HepG2 (cell line): ENCODE measurements around the gene ADAMTS17. TPM values are rescaled to one million over a fixed set of nuclear protein-coding genes. Genes with fewer than 3 reads are reported as not detected.
A peak's percentile ranks its signal among the peaks of the same experiment; 100 is the strongest.

ENCODE experiments used
- ATAC-seq: fragments of 200-7000 bp; cut with Tn5 transposase; 3 replicates; pipeline ENCODE4 v1.9.1; 2020; ENCODE audit warnings: mild to moderate bottlenecking, moderate library complexity
- BruUV-seq: library from RNA; stranded (reverse); fragments of 400-500 nt; replicated peaks from 2 replicates; lab custom pipeline; 2021; lab: Mats Ljungman, UMichigan
- CTCF ChIA-PET: fragments of 300-600 bp; formaldehyde crosslinking; extraction: SDS; loops from one replicate; lab custom pipeline; 2021; ENCODE audit warnings: low total read pairs, inconsistent platforms, low intra/inter-chr PET ratio; lab: Yijun Ruan, JAX
- POLR2A ChIA-PET: fragments of 350-600 bp; sonication (Branson Sonifier 250); formaldehyde crosslinking; loops from one replicate; lab custom pipeline; 2020; ENCODE audit warnings: antibody characterized with exemption, inconsistent platforms; lab: Yijun Ruan, JAX
- DNase-seq: peaks from one replicate; pipeline ENCODE4 v3.0.0-alpha.2; 2015; ENCODE audit warnings: low spot score
- FAIRE-seq: peaks from 3 replicates; lab custom pipeline; 2011; peaks lifted over from hg19 to GRCh38; lab: Jason Lieb, UNC
- H2AFZ ChIP-seq: one replicate; pipeline ENCODE4 v1.6.1; 2011; ENCODE audit warnings: low read length, inconsistent platforms
- H3K27ac ChIP-seq: fragments of 300-600 bp; 3 replicates; pipeline ENCODE4 v1.8.0; 2011; ENCODE audit warnings: mixed run types, mild to moderate bottlenecking, mixed read lengths, low read length, inconsistent platforms; ENCODE audit not compliant: insufficient read depth; ENCODE audit errors: extremely low read length
- H3K27me3 ChIP-seq, 2 experiments: fragments of 200-600 bp in 1 of 2; 2 replicates in 1 of 2; 3 replicates in 1 of 2; pipeline versions ENCODE4 v1.6.0 to v1.8.0; 2011; ENCODE audit warnings: low read length in 2 of 2, mild to moderate bottlenecking in 2 of 2, moderate library complexity in 2 of 2, inconsistent platforms in 1 of 2; ENCODE audit not compliant: insufficient read depth in 2 of 2, control insufficient read depth in 1 of 2
- H3K36me3 ChIP-seq, 2 experiments: fragments of 200-600 bp in 1 of 2; replicated peaks in 1 of 2; 2 replicates in 1 of 2; 3 replicates in 1 of 2; pipeline versions ENCODE4 v1.5.1 to v1.8.0; 2011; ENCODE audit warnings: low read length in 2 of 2, inconsistent platforms in 1 of 2; ENCODE audit not compliant: insufficient read depth in 2 of 2, control insufficient read depth in 1 of 2
- H3K4me1 ChIP-seq: 2 replicates; pipeline ENCODE4 v1.5.1; 2012; ENCODE audit warnings: low read length, inconsistent platforms; ENCODE audit not compliant: insufficient read depth
- H3K4me2 ChIP-seq: 2 replicates; pipeline ENCODE4 v1.6.0; 2011; ENCODE audit warnings: low read depth, low read length, inconsistent platforms
- H3K4me3 ChIP-seq, 3 experiments: fragments of 200-600 bp in 1 of 3; sonication (generic), shearing (Covaris generic) in 1 of 3; replicated peaks in 1 of 3; 2 replicates each; pipeline ENCODE4 v1.5.1; 2011 to 2016; ENCODE audit warnings: low read length in 3 of 3, inconsistent platforms in 2 of 3, low read depth in 2 of 3, mild to moderate bottlenecking in 2 of 3, control low read depth in 1 of 3, mixed read lengths in 1 of 3; ENCODE audit not compliant: insufficient read depth in 1 of 3
- H3K79me2 ChIP-seq: one replicate; pipeline ENCODE4 v1.6.1; 2011; ENCODE audit warnings: low read length, inconsistent platforms; ENCODE audit not compliant: insufficient read depth
- H3K9ac ChIP-seq: 2 replicates; pipeline ENCODE4 v1.6.0; 2011; ENCODE audit warnings: mild to moderate bottlenecking, low read depth, low read length, inconsistent platforms; ENCODE audit not compliant: insufficient read depth
- H3K9me3 ChIP-seq: 2 replicates; pipeline ENCODE4 v1.5.1; 2012; ENCODE audit warnings: mild to moderate bottlenecking, low read length
- H4K20me1 ChIP-seq: 2 replicates; pipeline ENCODE4 v1.6.0; 2011; ENCODE audit warnings: inconsistent platforms, mild to moderate bottlenecking, low read length, moderate library complexity; ENCODE audit not compliant: insufficient read depth
- BHLHE40 ChIP-seq: IDR thresholded peaks from 2 replicates; pipeline ENCODE4 v1.6.1; 2011; ENCODE audit warnings: low read length, improper control_type of control experiment
- FOSL2 ChIP-seq: sonication (generic); formaldehyde crosslinking; IDR thresholded peaks from 2 replicates; pipeline ENCODE4 v1.4.0; 2020; ENCODE audit warnings: missing genetic modification reagents
- HNF4A ChIP-seq: sonication (generic); formaldehyde crosslinking; IDR thresholded peaks from 2 replicates; pipeline ENCODE4 v1.4.0; 2020; ENCODE audit warnings: missing genetic modification reagents
- NFATC3 ChIP-seq: sonication (generic); formaldehyde crosslinking; IDR thresholded peaks from 2 replicates; pipeline ENCODE4 v1.5.1; 2020; ENCODE audit warnings: mild to moderate bottlenecking, missing genetic modification reagents
- PITX1 ChIP-seq: sonication (generic); formaldehyde crosslinking; IDR thresholded peaks from 2 replicates; pipeline ENCODE4 v1.5.1; 2020; ENCODE audit warnings: mild to moderate bottlenecking, missing genetic modification reagents
- PTBP1 ChIP-seq: fragments of 200-400 bp; formaldehyde crosslinking; IDR thresholded peaks from 2 replicates; pipeline ENCODE4 v1.6.1; 2018; ENCODE audit warnings: low read length, low read depth; ENCODE audit not compliant: poor library complexity, severe bottlenecking
- RAD51 ChIP-seq: fragments of 450-650 bp; IDR thresholded peaks from 2 replicates; pipeline ENCODE4 v1.6.1; 2016; ENCODE audit warnings: borderline replicate concordance
- RBFOX2 ChIP-seq: fragments of 200-400 bp; formaldehyde crosslinking; IDR thresholded peaks from 2 replicates; pipeline ENCODE4 v1.6.1; 2017; ENCODE audit warnings: low read depth, mild to moderate bottlenecking, low read length
- ZFP82 ChIP-seq: sonication (generic); formaldehyde crosslinking; IDR thresholded peaks from 2 replicates; pipeline ENCODE4 v1.5.1; 2020; ENCODE audit warnings: mild to moderate bottlenecking, missing genetic modification reagents, borderline replicate concordance
- ZNF138 ChIP-seq: sonication (generic); formaldehyde crosslinking; IDR thresholded peaks from 2 replicates; pipeline ENCODE4 v1.5.0; 2020; ENCODE audit warnings: mild to moderate bottlenecking, low read depth, missing genetic modification reagents
- ZNF800 ChIP-seq: sonication (generic); formaldehyde crosslinking; IDR thresholded peaks from 2 replicates; pipeline ENCODE4 v1.4.0; 2020; ENCODE audit warnings: missing genetic modification reagents
- WGBS: methylation state at CpG from one replicate; pipeline ENCODE4 v1.1.6; 2017; ENCODE audit warnings: low lambda C conversion rate; 5-methylcytosine and 5-hydroxymethylcytosine counted together
- in situ Hi-C: cut with HindIII; loops from 2 replicates; pipeline ENCODE4 v1.10.0; 2017; ENCODE audit warnings: low pct_unique_long_range_greater_than_20kb; ENCODE audit not compliant: extremely low pct_ligation_motif_present
- intact Hi-C: fragments of 100-400 bp; cut with micrococcal nuclease; formaldehyde crosslinking; loops from one replicate; pipeline ENCODE4 v1.10.0; 2022; ENCODE audit not compliant: unreplicated experiment
- polyA plus RNA-seq, 8 experiments: library from polyadenylated mRNA; depleted of rRNA in 3 of 8; stranded (reverse) in 7 of 8; unstranded in 1 of 8; fragments of >200 nt; fragmentation: Illumina TruSeq in 4 of 8; extraction: Trizol in 4 of 8; gene quantifications; 2 replicates each; pipeline versions ENCODE4 v1.2.1 to v1.2.3, GENCODE V29; 2011 to 2016; ENCODE audit warnings: low read depth in 4 of 8, missing spikeins in 1 of 8, mixed read lengths in 1 of 8; ENCODE audit not compliant: insufficient read depth in 1 of 8
- total RNA-seq, 5 experiments: library from RNA; depleted of rRNA; stranded (reverse); fragments of >200 nt; fragmentation: Illumina TruSeq; extraction: Trizol; gene quantifications; 2 replicates each; pipeline ENCODE4 v1.2.3, GENCODE V29; 2016; ENCODE audit warnings: low read depth in 1 of 5

The ADAMTS17 gene
- total and polyA plus RNA-seq, 2 of the 13 experiments (the other 11 are each of a cell fraction or from before 2014, with no cell fraction given), result 0.02 to 0.04 TPM

GRCh38 chr15:100285641-100286295, 56.0 kb downstream of the ADAMTS17 start (continued):
- TF ChIP-seq ZNF138 (CRISPR knock-in tag), result no peak
- no peak for TF ChIP-seq PTBP1
- no peak for TF ChIP-seq RBFOX2
- TF ChIP-seq ZNF800 (CRISPR knock-in tag), result no peak
- TF ChIP-seq NFATC3 (CRISPR knock-in tag), result no peak
- TF ChIP-seq RAD51, result no peak

GRCh38 chr15:100284701-100285100, 57.1 kb downstream of the ADAMTS17 start:
- Histone ChIP-seq H3K4me1 (no peaks in the 10 kb centered on the region), H3K27me3 (no peaks in the 10 kb centered on the region), H2AFZ (no peak overlapping the region), H3K36me3 (no peaks in the 10 kb centered on the region), H3K4me3 (no peak overlapping the region), H4K20me1 (no peaks in the 10 kb centered on the region), H3K9ac (no peak overlapping the region), H3K4me2 (no peak overlapping the region), H3K27ac (no peak overlapping the region), H3K79me2 (no peaks in the 10 kb centered on the region), H3K9me3 (no peaks in the 10 kb centered on the region)
- 0% methylated on average over 4 of the region's 6 CpGs for WGBS
- intact Hi-C loops (no loop called here), in situ Hi-C loops (no loop called here)
- DNase-seq, result no peak
- peak; percentile 14; the same call in 1 of the 2 replicates for TF ChIP-seq HNF4A
- TF ChIP-seq PITX1 (CRISPR knock-in tag), result no peak
- no peak for TF ChIP-seq FOSL2 (CRISPR knock-in tag)
- peak; percentile 15; the same call in 1 of the 2 replicates for TF ChIP-seq BHLHE40
- TF ChIP-seq ZFP82 (CRISPR knock-in tag), result no peak
- ChIA-PET CTCF (no interaction called here), POLR2A (no interaction called here)
- no TSS peak for BruUV-seq
- peak; percentile 38; the same call in 1 of the 3 replicates for ATAC-seq
- FAIRE-seq, result no peak
